IMR-90 (cell line): ENCODE measurements around the gene RIPOR3. TPM values are rescaled to one million over a fixed set of nuclear protein-coding genes. Genes with fewer than 3 reads are reported as not detected.

Source experiments
- ATAC-seq: fragments of 200-7000 bp; cut with Tn5 transposase; 2 replicates; pipeline ENCODE4 v1.9.1; 2020; ENCODE audit warnings: low read depth, mild to moderate bottlenecking, moderate library complexity
- BruUV-seq: library from RNA; stranded (reverse); fragments of 400-500 nt; replicated peaks from 2 replicates; lab custom pipeline; 2021; lab: Mats Ljungman, UMichigan
- CTCF ChIA-PET: fragments of 300-600 bp; formaldehyde crosslinking; extraction: SDS; loops from one replicate; lab custom pipeline; 2021; ENCODE audit warnings: antibody characterized with exemption; lab: Yijun Ruan, JAX
- POLR2A ChIA-PET: fragments of 300-600 bp; sonication (Branson Sonifier 250); formaldehyde crosslinking; loops from one replicate; lab custom pipeline; 2022; ENCODE audit warnings: antibody characterized with exemption; ENCODE audit not compliant: unreplicated experiment; lab: Charles Lee
- DNase-seq: peaks from one replicate; pipeline ENCODE4 v3.0.0; 2013
- H2AFZ ChIP-seq: replicated peaks from 2 replicates; pipeline ENCODE3; 2013; ENCODE audit warnings: low read length, mild to moderate bottlenecking; ENCODE audit not compliant: poor library complexity
- H2AK5ac ChIP-seq: 2 replicates; pipeline ENCODE4 v1.6.1; 2013; ENCODE audit warnings: low read depth, low read length, inconsistent platforms
- H2AK9ac ChIP-seq: replicated peaks from 2 replicates; pipeline ENCODE3; 2013; ENCODE audit warnings: mild to moderate bottlenecking, low read depth, low read length, moderate library complexity; ENCODE audit not compliant: poor library complexity
- H2BK120ac ChIP-seq: 2 replicates; pipeline ENCODE4 v1.6.1; 2013; ENCODE audit warnings: low read depth, low read length, inconsistent platforms
- H2BK15ac ChIP-seq: 3 replicates; pipeline ENCODE4 v1.6.1; 2013; ENCODE audit warnings: low read depth, low read length, inconsistent platforms
- H2BK20ac ChIP-seq: 2 replicates; pipeline ENCODE4 v1.6.1; 2013; ENCODE audit warnings: low read depth, mild to moderate bottlenecking, inconsistent platforms, low read length, moderate library complexity
- H2BK5ac ChIP-seq: 2 replicates; pipeline ENCODE4 v1.6.1; 2013; ENCODE audit warnings: mild to moderate bottlenecking, low read depth, low read length, inconsistent platforms; ENCODE audit not compliant: poor library complexity, severe bottlenecking
- H3K14ac ChIP-seq: replicated peaks from 2 replicates; pipeline ENCODE4 v1.6.1; 2013; ENCODE audit warnings: low read depth, low read length, inconsistent platforms
- H3K18ac ChIP-seq: 2 replicates; pipeline ENCODE4 v1.6.1; 2013; ENCODE audit warnings: low read depth, low read length, control low read depth
- H3K23ac ChIP-seq: 2 replicates; pipeline ENCODE4 v1.6.1; 2013; ENCODE audit warnings: low read depth, low read length, inconsistent platforms
- H3K27ac ChIP-seq: 2 replicates; pipeline ENCODE4 v1.5.1; 2013; ENCODE audit warnings: mild to moderate bottlenecking, control low read depth, low read length; ENCODE audit not compliant: insufficient read depth
- H3K27me3 ChIP-seq: 2 replicates; pipeline ENCODE4 v1.6.1; 2013; ENCODE audit warnings: low read length; ENCODE audit not compliant: control insufficient read depth, insufficient read depth
- H3K36me3 ChIP-seq: 2 replicates; pipeline ENCODE4 v1.6.1; 2013; ENCODE audit warnings: low read length, mixed read lengths; ENCODE audit not compliant: control insufficient read depth, insufficient read depth
- H3K4ac ChIP-seq: 2 replicates; pipeline ENCODE4 v1.6.1; 2013; ENCODE audit warnings: low read depth, low read length, inconsistent platforms
- H3K4me1 ChIP-seq: 2 replicates; pipeline ENCODE4 v1.6.1; 2013; ENCODE audit warnings: low read length, mixed read lengths; ENCODE audit not compliant: control insufficient read depth, insufficient read depth
- H3K4me2 ChIP-seq: 2 replicates; pipeline ENCODE4 v1.6.1; 2013; ENCODE audit warnings: low read depth, mild to moderate bottlenecking, control low read depth, low read length, moderate library complexity
- H3K4me3 ChIP-seq: 2 replicates; pipeline ENCODE4 v1.5.1; 2013; ENCODE audit warnings: low read depth, mild to moderate bottlenecking, control low read depth, low read length, moderate library complexity; ENCODE audit not compliant: insufficient read depth
- H3K56ac ChIP-seq: 2 replicates; pipeline ENCODE4 v1.6.1; 2013; ENCODE audit warnings: low read length, inconsistent platforms; ENCODE audit not compliant: insufficient read depth; ENCODE audit errors: extremely low read depth
- H3K79me1 ChIP-seq, 2 experiments: 2 replicates each; pipeline ENCODE4 v1.6.1; 2013; ENCODE audit warnings: low read length in 2 of 2, inconsistent platforms in 1 of 2, low read depth in 1 of 2
- H3K9ac ChIP-seq: 2 replicates; pipeline ENCODE4 v1.6.1; 2013; ENCODE audit warnings: low read depth, low read length, control low read depth
- H3K9me1 ChIP-seq: 2 replicates; pipeline ENCODE4 v1.6.1; 2013; ENCODE audit warnings: low read length, inconsistent platforms; ENCODE audit not compliant: insufficient read depth
- H3K9me3 ChIP-seq: 2 replicates; pipeline ENCODE4 v1.6.1; 2013; ENCODE audit warnings: low read length; ENCODE audit not compliant: control insufficient read depth, insufficient read depth
- H4K20me1 ChIP-seq: 2 replicates; pipeline ENCODE4 v1.6.1; 2013; ENCODE audit warnings: low read length, inconsistent platforms; ENCODE audit not compliant: insufficient read depth
- H4K5ac ChIP-seq: 2 replicates; pipeline ENCODE4 v1.6.1; 2013; ENCODE audit warnings: mild to moderate bottlenecking, low read depth, low read length, control low read depth
- H4K8ac ChIP-seq, 2 experiments: 2 replicates each; pipeline ENCODE4 v1.6.1; 2013; ENCODE audit warnings: low read depth in 2 of 2, low read length in 2 of 2, control low read depth in 1 of 2, inconsistent platforms in 1 of 2
- H4K91ac ChIP-seq: 2 replicates; pipeline ENCODE4 v1.6.1; 2013; ENCODE audit warnings: low read depth, low read length, inconsistent platforms; ENCODE audit not compliant: insufficient read depth
- BHLHE40 ChIP-seq: fragments of 150-350 bp; IDR thresholded peaks from 2 replicates; pipeline ENCODE4 v1.6.1; 2016; ENCODE audit warnings: mild to moderate bottlenecking, low read depth, low read length
- CEBPB ChIP-seq: IDR thresholded peaks from 2 replicates; pipeline ENCODE4 v1.6.1; 2012; ENCODE audit warnings: low read depth, low read length, improper control_type of control experiment
- CHD1 ChIP-seq: IDR thresholded peaks from 2 replicates; pipeline ENCODE4 v1.6.1; 2012; ENCODE audit warnings: low read depth, low read length, improper control_type of control experiment
- CTCF ChIP-seq: conservative IDR thresholded peaks from 2 replicates; pipeline ENCODE4 v1.5.1; 2012; ENCODE audit warnings: mild to moderate bottlenecking, low read depth, low read length, improper control_type of control experiment
- FOS ChIP-seq: fragments of 150-350 bp; IDR thresholded peaks from 2 replicates; pipeline ENCODE4 v1.6.1; 2016; ENCODE audit warnings: low read depth, low read length
- MAFK ChIP-seq: IDR thresholded peaks from 2 replicates; pipeline ENCODE4 v1.6.1; 2012; ENCODE audit warnings: low read depth, low read length, improper control_type of control experiment
- MAZ ChIP-seq: IDR thresholded peaks from 2 replicates; pipeline ENCODE4 v1.6.1; 2012; ENCODE audit warnings: low read depth, mild to moderate bottlenecking, low read length, improper control_type of control experiment, moderate library complexity, borderline replicate concordance
- MXI1 ChIP-seq: IDR thresholded peaks from 2 replicates; pipeline ENCODE4 v1.6.1; 2012; ENCODE audit warnings: low read depth, mild to moderate bottlenecking, low read length, moderate library complexity, borderline replicate concordance
- NFE2L2 ChIP-seq: fragments of 150-350 bp; IDR thresholded peaks from 2 replicates; pipeline ENCODE4 v1.6.1; 2016; ENCODE audit warnings: low read depth, mild to moderate bottlenecking, low read length
- POLR2A ChIP-seq: IDR thresholded peaks from 2 replicates; pipeline ENCODE4 v1.6.1; 2012; ENCODE audit warnings: mild to moderate bottlenecking, low read depth, low read length
- RCOR1 ChIP-seq: IDR thresholded peaks from 2 replicates; pipeline ENCODE4 v1.6.1; 2012; ENCODE audit warnings: mild to moderate bottlenecking, low read length, improper control_type of control experiment; ENCODE audit not compliant: insufficient replicate concordance
- RFX5 ChIP-seq: IDR thresholded peaks from 2 replicates; pipeline ENCODE4 v1.8.0; 2012; ENCODE audit warnings: low read depth, mild to moderate bottlenecking, low read length, moderate library complexity
- WGBS, 2 experiments: methylation state at CpG; one replicate each; pipeline versions ENCODE4 v1.1.5 to v1.1.7; 2013; ENCODE audit warnings: missing lambda C conversion rate in 2 of 2; ENCODE audit not compliant: insufficient read length in 1 of 2; ENCODE audit errors: extremely low coverage in 2 of 2; 5-methylcytosine and 5-hydroxymethylcytosine counted together
- dilution Hi-C: fragments of 300-500 bp; cut with HindIII; formaldehyde crosslinking; loops from one replicate; pipeline ENCODE4 v1.14.3; 2018; ENCODE audit warnings: low sequenced_read_pairs; ENCODE audit not compliant: unreplicated experiment
- in situ Hi-C: fragments of 300-500 bp; cut with MboI; formaldehyde crosslinking; loops from 3 replicates; pipeline ENCODE4 v1.14.3; 2019; ENCODE audit warnings: low sequenced_read_pairs, inconsistent platforms, mixed read lengths
- intact Hi-C: fragments of 100-400 bp; cut with micrococcal nuclease; formaldehyde crosslinking; loops from 2 replicates; pipeline ENCODE4 v1.10.0; 2022
- polyA plus RNA-seq, 3 experiments: library from polyadenylated mRNA; depleted of rRNA; stranded (reverse); fragments of >200 nt; gene quantifications; 2 replicates each; pipeline ENCODE4 v1.2.3, GENCODE V29; 2012; ENCODE audit warnings: low replicate concordance in 1 of 3
- total RNA-seq: library from RNA; depleted of rRNA; stranded (reverse); fragments of >200 nt; gene quantifications from 2 replicates; pipeline ENCODE4 v1.2.3, GENCODE V29; 2012
- TF ChIP-seq, protein P1 (sequence below): fragments of 150-350 bp; IDR thresholded peaks from 2 replicates; pipeline ENCODE4 v1.6.1; 2016; ENCODE audit warnings: low read depth, mild to moderate bottlenecking, low read length, moderate library complexity, borderline replicate concordance

Gene RIPOR3
- total and polyA plus RNA-seq, 2 of the 4 experiments (the other 2 are of a cell fraction), result 0.54 to 1.7 TPM

- TF ChIP-seq MAFK, result no peak
Measured at GRCh38 chr20:50583442-50584150, 107.7 kb downstream of the RIPOR3 start (continued).

DNA sequence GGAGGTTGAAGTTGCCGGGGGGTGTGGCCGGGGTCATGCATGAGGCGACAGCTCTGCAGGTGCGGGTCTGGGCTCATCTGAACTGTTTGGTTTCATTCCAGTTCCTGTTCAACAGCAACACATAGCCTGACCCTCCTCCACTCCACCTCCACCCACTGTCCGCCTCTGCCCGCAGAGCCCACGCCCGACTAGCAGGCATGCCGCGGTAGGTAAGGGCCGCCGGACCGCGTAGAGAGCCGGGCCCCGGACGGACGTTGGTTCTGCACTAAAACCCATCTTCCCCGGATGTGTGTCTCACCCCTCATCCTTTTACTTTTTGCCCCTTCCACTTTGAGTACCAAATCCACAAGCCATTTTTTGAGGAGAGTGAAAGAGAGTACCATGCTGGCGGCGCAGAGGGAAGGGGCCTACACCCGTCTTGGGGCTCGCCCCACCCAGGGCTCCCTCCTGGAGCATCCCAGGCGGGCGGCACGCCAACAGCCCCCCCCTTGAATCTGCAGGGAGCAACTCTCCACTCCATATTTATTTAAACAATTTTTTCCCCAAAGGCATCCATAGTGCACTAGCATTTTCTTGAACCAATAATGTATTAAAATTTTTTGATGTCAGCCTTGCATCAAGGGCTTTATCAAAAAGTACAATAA is 108.6 kb downstream of the RIPOR3 start:
- in situ Hi-C loops, result no loop called here
- WGBS, 2 experiments, result no CpG with 5 or more reads among the region's 26 CpGs

More for the DNA sequence above, 108.6 kb downstream of the RIPOR3 start:
- Histone ChIP-seq H2AK9ac (no peak overlapping the region), H3K27me3 (no peaks in the 10 kb centered on the region), H4K91ac (no peak overlapping the region), H3K9me3 (no peaks in the 10 kb centered on the region), H3K23ac (no peak overlapping the region), H4K5ac (no peak overlapping the region), H3K27ac (no peak overlapping the region), H3K4ac (no peak overlapping the region), H3K4me1 (peaks cover 6% of the 10 kb centered on the region; the same call in 1 of the 2 replicates), H3K4me3 (no peak overlapping the region), H3K9ac (no peak overlapping the region), H2AFZ (no peak overlapping the region), H4K20me1 (peaks cover 22% of the 10 kb centered on the region), H3K9me1 (no peaks in the 10 kb centered on the region), H3K36me3 (peaks cover 84% of the 10 kb centered on the region), H2BK20ac (no peak overlapping the region), H3K4me2 (no peak overlapping the region), H3K14ac (no peak overlapping the region), H3K56ac (no peak overlapping the region), H2BK5ac (no peak overlapping the region), H4K8ac (no peak overlapping the region), H2BK15ac (no peak overlapping the region), H3K79me1 (peaks cover 16 to 46% of the 10 kb centered on the region in 2 experiments), H2BK120ac (no peak overlapping the region), H2AK5ac (no peak overlapping the region), H3K18ac (no peak overlapping the region)
- CTCF ChIA-PET, result no interaction called here
- TF ChIP-seq CEBPB (no peak), RFX5 (no peak), MXI1 (no peak), MAFK (no peak), RCOR1 (no peak), CHD1 (no peak), BHLHE40 (no peak), FOS (no peak), CTCF (no peak), MAZ (no peak), POLR2A (no peak), NFE2L2 (no peak)
- TF ChIP-seq, protein P1, sequence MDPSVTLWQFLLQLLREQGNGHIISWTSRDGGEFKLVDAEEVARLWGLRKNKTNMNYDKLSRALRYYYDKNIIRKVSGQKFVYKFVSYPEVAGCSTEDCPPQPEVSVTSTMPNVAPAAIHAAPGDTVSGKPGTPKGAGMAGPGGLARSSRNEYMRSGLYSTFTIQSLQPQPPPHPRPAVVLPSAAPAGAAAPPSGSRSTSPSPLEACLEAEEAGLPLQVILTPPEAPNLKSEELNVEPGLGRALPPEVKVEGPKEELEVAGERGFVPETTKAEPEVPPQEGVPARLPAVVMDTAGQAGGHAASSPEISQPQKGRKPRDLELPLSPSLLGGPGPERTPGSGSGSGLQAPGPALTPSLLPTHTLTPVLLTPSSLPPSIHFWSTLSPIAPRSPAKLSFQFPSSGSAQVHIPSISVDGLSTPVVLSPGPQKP, result no peak
- DNase-seq (no peak), ATAC-seq (no peak)
- dilution Hi-C loops (no loop called here), intact Hi-C loops (no loop called here)
- no TSS peak for BruUV-seq
- POLR2A ChIA-PET, result no interaction called here
